K562 (cell line): ENCODE data around the gene FIS1. TPM values are rescaled to one million over a fixed set of nuclear protein-coding genes. Genes with fewer than 3 reads are reported as not detected.
A peak's percentile ranks its signal among the peaks of the same experiment; 100 is the strongest.

Source experiments
- ATAC-seq: fragments of 200-7000 bp; cut with Tn5 transposase; 3 replicates; pipeline ENCODE4 v1.9.1; 2020; ENCODE audit warnings: moderate library complexity
- BruUV-seq: library from RNA; stranded (reverse); fragments of 400-500 nt; replicated peaks from 2 replicates; lab custom pipeline; 2021; lab: Mats Ljungman, UMichigan
- CTCF ChIA-PET: fragments of 300-600 bp; formaldehyde crosslinking; extraction: SDS; loops from one replicate; lab custom pipeline; 2021; ENCODE audit warnings: low intra/inter-chr PET ratio; lab: Yijun Ruan, JAX
- POLR2A ChIA-PET: fragments of 300-600, 350-650 bp; sonication (Branson Sonifier 250); formaldehyde crosslinking; extraction: SDS; loops from one replicate; lab custom pipeline; 2021; ENCODE audit warnings: antibody characterized with exemption, inconsistent platforms; lab: Yijun Ruan, JAX
- DNase-seq, 4 experiments: peaks; one replicate each; pipeline versions ENCODE4 v3.0.0 to v3.0.0-alpha.2; 2011 to 2018; ENCODE audit warnings: low spot score in 3 of 4, mixed read lengths in 3 of 4; ENCODE audit errors: extremely low read depth in 1 of 4
- FAIRE-seq: peaks from 2 replicates; lab custom pipeline; 2011; peaks lifted over from hg19 to GRCh38; lab: Jason Lieb, UNC
- H2AFZ ChIP-seq: 2 replicates; pipeline ENCODE4 v1.6.0; 2011; ENCODE audit warnings: low read depth, low read length, control low read depth, inconsistent platforms
- H3K27ac ChIP-seq: fragments of 200-600 bp; 3 replicates; pipeline ENCODE4 v1.8.0; 2011; ENCODE audit warnings: low read depth, mild to moderate bottlenecking, control low read depth, inconsistent platforms, low read length, moderate library complexity, mixed read lengths; ENCODE audit errors: extremely low read depth
- H3K27me3 ChIP-seq, 2 experiments: fragments of 300-600 bp in 1 of 2; 2 replicates in 1 of 2; 3 replicates in 1 of 2; pipeline versions ENCODE4 v1.6.0 to v1.8.0; 2011; ENCODE audit warnings: inconsistent platforms in 2 of 2, low read length in 2 of 2, mild to moderate bottlenecking in 1 of 2, mixed read lengths in 1 of 2, moderate library complexity in 1 of 2; ENCODE audit not compliant: control insufficient read depth in 2 of 2, insufficient read depth in 2 of 2
- H3K36me3 ChIP-seq: fragments of 300-600 bp; 3 replicates; pipeline ENCODE4 v1.8.0; 2011; ENCODE audit warnings: mild to moderate bottlenecking, low read length, inconsistent platforms; ENCODE audit not compliant: control insufficient read depth, insufficient read depth
- H3K4me1 ChIP-seq, 2 experiments: fragments of 200-600 bp in 1 of 2; replicated peaks in 1 of 2; 2 replicates in 1 of 2; 3 replicates in 1 of 2; pipeline versions ENCODE4 v1.5.1 to v1.8.0; 2011; ENCODE audit warnings: inconsistent platforms in 2 of 2, low read length in 2 of 2, mild to moderate bottlenecking in 1 of 2, mixed read lengths in 1 of 2, moderate library complexity in 1 of 2; ENCODE audit not compliant: control insufficient read depth in 2 of 2, insufficient read depth in 2 of 2
- H3K4me2 ChIP-seq: 2 replicates; pipeline ENCODE4 v1.6.1; 2011; ENCODE audit warnings: low read length, control low read depth, inconsistent platforms, mixed read lengths; ENCODE audit not compliant: insufficient read depth
- H3K4me3 ChIP-seq: fragments of 200-600 bp; sonication (generic), shearing (Covaris generic); 2 replicates; pipeline ENCODE4 v1.5.1; 2016; ENCODE audit warnings: control low read depth, inconsistent platforms
- H3K79me2 ChIP-seq: fragments of 200-600 bp; 3 replicates; pipeline ENCODE4 v1.8.0; 2011; ENCODE audit warnings: low read length, inconsistent platforms; ENCODE audit not compliant: control insufficient read depth, insufficient read depth
- H3K9ac ChIP-seq, 2 experiments: 2 replicates each; pipeline versions ENCODE4 v1.6.0 to v1.6.1; 2011; ENCODE audit warnings: low read depth in 2 of 2, low read length in 2 of 2, control low read depth in 1 of 2, inconsistent platforms in 1 of 2, mild to moderate bottlenecking in 1 of 2, mixed read lengths in 1 of 2; ENCODE audit not compliant: insufficient read depth in 1 of 2
- H3K9me1 ChIP-seq: one replicate; pipeline ENCODE4 v1.6.0; 2011; ENCODE audit warnings: inconsistent platforms, mild to moderate bottlenecking, low read length, moderate library complexity; ENCODE audit not compliant: control insufficient read depth, insufficient read depth
- H3K9me3 ChIP-seq: replicated peaks from 2 replicates; pipeline ENCODE4 v1.5.1; 2011; ENCODE audit warnings: low read depth, low read length, inconsistent platforms; ENCODE audit not compliant: control insufficient read depth, insufficient read depth
- H4K20me1 ChIP-seq: replicated peaks from 2 replicates; pipeline ENCODE4 v1.6.1; 2011; ENCODE audit warnings: low read length, inconsistent platforms, mixed read lengths; ENCODE audit not compliant: control insufficient read depth, insufficient read depth
- MED1 ChIP-seq: sonication (generic); formaldehyde crosslinking; IDR thresholded peaks from 2 replicates; pipeline ENCODE4 v1.8.1; 2023; ENCODE audit warnings: missing genetic modification reagents, borderline replicate concordance
- RBM22 ChIP-seq: fragments of 200-400 bp; formaldehyde crosslinking; IDR thresholded peaks from 2 replicates; pipeline ENCODE4 v1.6.1; 2018; ENCODE audit warnings: low read length, low read depth; ENCODE audit not compliant: poor library complexity, severe bottlenecking
- ZBTB7A ChIP-seq: IDR thresholded peaks from 2 replicates; pipeline ENCODE4 v1.6.1; 2011; ENCODE audit warnings: low read depth, mild to moderate bottlenecking, low read length, moderate library complexity, borderline replicate concordance; ENCODE audit not compliant: control insufficient read depth
- WGBS: fragments of 100-300 bp; shearing (Covaris generic); methylation state at CpG from one replicate; pipeline ENCODE4 v1.1.6; 2016; ENCODE audit warnings: low coverage, mixed read lengths; ENCODE audit not compliant: insufficient coverage; ENCODE audit errors: missing lambda C conversion rate; 5-methylcytosine and 5-hydroxymethylcytosine counted together
- in situ Hi-C: fragments of 300-500 bp; cut with MboI; formaldehyde crosslinking; loops from 4 replicates; pipeline ENCODE4 v1.15.0; 2018; ENCODE audit warnings: inconsistent platforms, mixed read lengths
- intact Hi-C: fragments of 100-400 bp; cut with micrococcal nuclease; formaldehyde crosslinking; loops from 2 replicates; pipeline ENCODE4 v1.14.2; 2022
- polyA plus RNA-seq, 8 experiments: library from polyadenylated mRNA; depleted of rRNA in 4 of 8; stranded (reverse) in 5 of 8; unstranded in 3 of 8; fragments of >200 nt; fragmentation: Nextera tagmentation in 2 of 8; fragmentation: Illumina TruSeq in 1 of 8; extraction: Ambion mirVana in 2 of 8; extraction: Trizol in 1 of 8; gene quantifications; 2 replicates each; pipeline versions ENCODE4 v1.2.1 to v1.2.3, GENCODE V29; 2011 to 2014; ENCODE audit warnings: inconsistent platforms in 1 of 8, missing spikeins in 1 of 8
- total RNA-seq, 7 experiments: library from RNA; depleted of rRNA in 6 of 7; stranded (reverse); fragments of >200 nt in 6 of 7; fragmentation: Illumina TruSeq in 2 of 7; extraction: Trizol in 2 of 7; gene quantifications; 2 replicates each; pipeline versions ENCODE4 v1.2.1 to v1.2.3, GENCODE V29; 2011 to 2021; ENCODE audit warnings: low replicate concordance in 1 of 7
- TF ChIP-seq, protein P1 (sequence below): fragments of 250-450 bp; sonication (Bioruptor Pico); IDR thresholded peaks from 2 replicates; pipeline ENCODE4 v1.5.0; 2021
- TF ChIP-seq, protein P2 (sequence below): IDR thresholded peaks from 3 replicates; pipeline ENCODE4 v1.6.1; 2011; ENCODE audit warnings: borderline replicate concordance, mild to moderate bottlenecking; ENCODE audit not compliant: insufficient read length, insufficient read depth
- TF ChIP-seq, protein P3 (sequence below): sonication (generic); formaldehyde crosslinking; IDR thresholded peaks from 2 replicates; pipeline ENCODE4 v1.8.0; 2022; ENCODE audit warnings: missing genetic modification reagents, mild to moderate bottlenecking, borderline replicate concordance

The FIS1 gene
- total and polyA plus RNA-seq, 9 of the 15 experiments (the other 6 are each of a cell fraction or from before 2014, with no cell fraction given) = 86.0 to 257 (median 144) TPM

- in situ Hi-C loops (no loop called here), intact Hi-C loops (no loop called here)
- no TSS peak for BruUV-seq
- H3K4me3 ChIP-seq = no peak overlapping the region
- H3K79me2 ChIP-seq = no peaks in the 10 kb centered on the region
- FAIRE-seq = no peak
- H3K4me1 ChIP-seq = peaks cover 19 to 51% of the 10 kb centered on the region in 2 experiments; a peak in 4 of 5 replicates
- 50% methylated on average over 29 of the region's 52 CpGs for WGBS
- peak; percentile 70 for ATAC-seq
- no peaks in the 10 kb centered on the region for H3K9me3 ChIP-seq
- peak overlapping the region in 1 of 2 experiments; percentile 38; a peak in 2 of 4 replicates for H3K9ac ChIP-seq
- no peaks in the 10 kb centered on the region for H3K9me1 ChIP-seq
- H3K36me3 ChIP-seq = peaks cover 13% of the 10 kb centered on the region; the same call in 1 of the 3 replicates
- DNase-seq = peak; percentile 55 to 70 (median 68)
- no peaks in the 10 kb centered on the region for H4K20me1 ChIP-seq
- H3K4me2 ChIP-seq = no peak overlapping the region
- no peaks in the 10 kb centered on the region for H3K27me3 ChIP-seq
- no peak overlapping the region for H2AFZ ChIP-seq
- POLR2A ChIA-PET = interaction anchor here (1.2 kb wide), 1 partner anchor 11 kb away, joined by 3 read pairs; no protein-coding TSS in a partner anchor
- CTCF ChIA-PET = no interaction called here
- H3K27ac ChIP-seq = no peak overlapping the region
- no peak for TF ChIP-seq RBM22
- TF ChIP-seq, protein P1, sequence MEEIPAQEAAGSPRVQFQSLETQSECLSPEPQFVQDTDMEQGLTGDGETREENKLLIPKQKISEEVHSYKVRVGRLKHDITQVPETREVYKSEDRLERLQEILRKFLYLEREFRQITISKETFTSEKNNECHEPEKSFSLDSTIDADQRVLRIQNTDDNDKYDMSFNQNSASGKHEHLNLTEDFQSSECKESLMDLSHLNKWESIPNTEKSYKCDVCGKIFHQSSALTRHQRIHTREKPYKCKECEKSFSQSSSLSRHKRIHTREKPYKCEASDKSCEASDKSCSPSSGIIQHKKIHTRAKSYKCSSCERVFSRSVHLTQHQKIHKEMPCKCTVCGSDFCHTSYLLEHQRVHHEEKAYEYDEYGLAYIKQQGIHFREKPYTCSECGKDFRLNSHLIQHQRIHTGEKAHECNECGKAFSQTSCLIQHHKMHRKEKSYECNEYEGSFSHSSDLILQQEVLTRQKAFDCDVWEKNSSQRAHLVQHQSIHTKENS = no peak
- TF ChIP-seq, protein P2, sequence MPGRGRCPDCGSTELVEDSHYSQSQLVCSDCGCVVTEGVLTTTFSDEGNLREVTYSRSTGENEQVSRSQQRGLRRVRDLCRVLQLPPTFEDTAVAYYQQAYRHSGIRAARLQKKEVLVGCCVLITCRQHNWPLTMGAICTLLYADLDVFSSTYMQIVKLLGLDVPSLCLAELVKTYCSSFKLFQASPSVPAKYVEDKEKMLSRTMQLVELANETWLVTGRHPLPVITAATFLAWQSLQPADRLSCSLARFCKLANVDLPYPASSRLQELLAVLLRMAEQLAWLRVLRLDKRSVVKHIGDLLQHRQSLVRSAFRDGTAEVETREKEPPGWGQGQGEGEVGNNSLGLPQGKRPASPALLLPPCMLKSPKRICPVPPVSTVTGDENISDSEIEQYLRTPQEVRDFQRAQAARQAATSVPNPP = no peak
- TF ChIP-seq, protein P3, sequence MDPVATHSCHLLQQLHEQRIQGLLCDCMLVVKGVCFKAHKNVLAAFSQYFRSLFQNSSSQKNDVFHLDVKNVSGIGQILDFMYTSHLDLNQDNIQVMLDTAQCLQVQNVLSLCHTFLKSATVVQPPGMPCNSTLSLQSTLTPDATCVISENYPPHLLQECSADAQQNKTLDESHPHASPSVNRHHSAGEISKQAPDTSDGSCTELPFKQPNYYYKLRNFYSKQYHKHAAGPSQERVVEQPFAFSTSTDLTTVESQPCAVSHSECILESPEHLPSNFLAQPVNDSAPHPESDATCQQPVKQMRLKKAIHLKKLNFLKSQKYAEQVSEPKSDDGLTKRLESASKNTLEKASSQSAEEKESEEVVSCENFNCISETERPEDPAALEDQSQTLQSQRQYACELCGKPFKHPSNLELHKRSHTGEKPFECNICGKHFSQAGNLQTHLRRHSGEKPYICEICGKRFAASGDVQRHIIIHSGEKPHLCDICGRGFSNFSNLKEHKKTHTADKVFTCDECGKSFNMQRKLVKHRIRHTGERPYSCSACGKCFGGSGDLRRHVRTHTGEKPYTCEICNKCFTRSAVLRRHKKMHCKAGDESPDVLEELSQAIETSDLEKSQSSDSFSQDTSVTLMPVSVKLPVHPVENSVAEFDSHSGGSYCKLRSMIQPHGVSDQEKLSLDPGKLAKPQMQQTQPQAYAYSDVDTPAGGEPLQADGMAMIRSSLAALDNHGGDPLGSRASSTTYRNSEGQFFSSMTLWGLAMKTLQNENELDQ = no peak
- no peak for TF ChIP-seq MED1 (CRISPR knock-in tag)
- TF ChIP-seq ZBTB7A = peak; percentile 22; the same call in 1 of the 2 replicates
Measured at GRCh38 chr7:101232141-101232850, 12.6 kb downstream of the FIS1 start.
